ENCODE results near the gene ITGAD. TPM values are rescaled to one million over a fixed set of nuclear protein-coding genes. Genes with fewer than 3 reads are reported as not detected.

Gene ITGAD
- total and polyA plus RNA-seq, 2 experiments from 2014 or later = not detected

- TF ChIP-seq ZNF462 (CRISPR knock-in tag; IDR thresholded peaks at IDR 0.05) = no peak
- TF ChIP-seq ZNF114 (CRISPR knock-in tag; IDR thresholded peaks at IDR 0.05) = no peak
Measured at GRCh38 chr16:31388535-31388934, 4.6 kb upstream of the ITGAD start (continued).

GRCh38 chr16:31390504-31391041, 2.6 kb upstream of the ITGAD start:
- no peak for ATAC-seq
- no peak for DNase-seq (ENCODE audit: low spot score)

More at GRCh38 chr16:31390504-31391041, 2.6 kb upstream of the ITGAD start:
- no peaks in the 10 kb centered on the region for H3K36me3 ChIP-seq (ENCODE audit: insufficient read depth)
- H3K4me3 Mint-ChIP-seq = no peak overlapping the region
- H3K4me1 ChIP-seq (ENCODE audit: insufficient read depth) = no peaks in the 10 kb centered on the region
- no peak for TF ChIP-seq JUNB (IDR thresholded peaks at IDR 0.05; ENCODE audit: unreplicated experiment)
- TF ChIP-seq CTCF (conservative IDR thresholded peaks at IDR 0.05; ENCODE audit: low read depth in 2 of 2) = no peak
- TF ChIP-seq CREB1 (CRISPR knock-in tag; IDR thresholded peaks at IDR 0.05; ENCODE audit: low read depth) = no peak
- TF ChIP-seq NANOG (IDR thresholded peaks at IDR 0.05; ENCODE audit: borderline replicate concordance) = no peak
- TF ChIP-seq ETS1 (IDR thresholded peaks at IDR 0.05) = no peak
- TF ChIP-seq REST (IDR thresholded peaks at IDR 0.05; ENCODE audit: unreplicated experiment) = no peak
- no peak for TF ChIP-seq ZNF114 (CRISPR knock-in tag; IDR thresholded peaks at IDR 0.05)
- no peaks in the 10 kb centered on the region for H3K36me3 Mint-ChIP-seq (ENCODE audit: low read depth)
- no peaks in the 10 kb centered on the region for H3K9me2 ChIP-seq (ENCODE audit: insufficient read depth)
- no peaks in the 10 kb centered on the region for H3K27me3 ChIP-seq (ENCODE audit: insufficient read depth)
- H3K4me1 Mint-ChIP-seq = peaks cover 7% of the 10 kb centered on the region; the same call in 2 of the 3 replicates
- no peak overlapping the region for H3K27ac Mint-ChIP-seq
- H4K20me1 ChIP-seq (replicated peaks; ENCODE audit: insufficient read depth) = no peaks in the 10 kb centered on the region
- no peak overlapping the region for H3K4me2 ChIP-seq
- no peak overlapping the region for H3K27ac ChIP-seq (ENCODE audit: low read depth)
- peaks cover 4% of the 10 kb centered on the region; the same call in 2 of the 3 replicates for H3K9me3 Mint-ChIP-seq
- peaks cover 6% of the 10 kb centered on the region for H3K27me3 Mint-ChIP-seq (ENCODE audit: insufficient read depth, low read depth, poor library complexity)
- no peak overlapping the region for H2AFZ ChIP-seq
- no peaks in the 10 kb centered on the region for H3K79me2 ChIP-seq (replicated peaks; ENCODE audit: insufficient read depth)
- no peaks in the 10 kb centered on the region for H3F3A ChIP-seq (replicated peaks; ENCODE audit: low read depth)
- no peak overlapping the region for H3K4me3 ChIP-seq

Measured in GM23338 (cell line).